Endothelial cell of umbilical vein (primary cell): ENCODE measurements around the gene HES7. TPM values are rescaled to one million over a fixed set of nuclear protein-coding genes. Genes with fewer than 3 reads are reported as not detected.

ENCODE experiments used
- BruUV-seq: library from RNA; stranded (reverse); fragments of 400-500 nt; replicated peaks from 2 replicates; lab custom pipeline; 2021; lab: Mats Ljungman, UMichigan
- CTCF ChIA-PET: fragments of 300-600, 350-600 bp; sonication (Branson Sonifier 250); formaldehyde crosslinking; loops from one replicate; lab custom pipeline; 2021; ENCODE audit warnings: antibody characterized with exemption, inconsistent platforms; lab: Charles Lee
- POLR2A ChIA-PET: fragments of 300-600, 350-600 bp; sonication (Branson Sonifier 250); formaldehyde crosslinking; loops from one replicate; lab custom pipeline; 2021; ENCODE audit warnings: antibody characterized with exemption, inconsistent platforms; lab: Charles Lee
- DNase-seq: peaks from one replicate; pipeline ENCODE4 v3.0.0-alpha.2; 2011; ENCODE audit warnings: low read depth, low spot score
- FAIRE-seq: peaks from 2 replicates; lab custom pipeline; 2011; peaks lifted over from hg19 to GRCh38; lab: Jason Lieb, UNC
- H2AFZ ChIP-seq: 2 replicates; pipeline ENCODE4 v1.6.0; 2012; ENCODE audit warnings: low read depth, low read length, control low read depth, inconsistent platforms
- H3K27ac ChIP-seq: 2 replicates; pipeline ENCODE4 v1.5.1; 2011; ENCODE audit warnings: low read depth, mild to moderate bottlenecking, control low read depth, low read length, moderate library complexity; ENCODE audit not compliant: insufficient read depth
- H3K27me3 ChIP-seq, 2 experiments: 2 replicates each; pipeline versions ENCODE4 v1.6.0 to v1.6.1; 2011; ENCODE audit warnings: low read length in 2 of 2, mixed read lengths in 1 of 2; ENCODE audit not compliant: control insufficient read depth in 2 of 2, insufficient read depth in 2 of 2
- H3K36me3 ChIP-seq, 2 experiments: 2 replicates in 1 of 2; 3 replicates in 1 of 2; pipeline ENCODE4 v1.5.1; 2011; ENCODE audit warnings: low read length in 2 of 2, mild to moderate bottlenecking in 1 of 2, moderate library complexity in 1 of 2; ENCODE audit not compliant: control insufficient read depth in 2 of 2, insufficient read depth in 2 of 2; ENCODE audit errors: extremely low read depth in 1 of 2
- H3K4me1 ChIP-seq: 3 replicates; pipeline ENCODE4 v1.5.1; 2011; ENCODE audit warnings: mild to moderate bottlenecking, low read length; ENCODE audit not compliant: control insufficient read depth, insufficient read depth; ENCODE audit errors: extremely low read depth
- H3K4me2 ChIP-seq: 2 replicates; pipeline ENCODE4 v1.6.1; 2011; ENCODE audit warnings: low read length, control low read depth, mixed read lengths; ENCODE audit not compliant: insufficient read depth
- H3K4me3 ChIP-seq, 3 experiments: fragments of 200-600 bp in 1 of 3; sonication (generic), shearing (Covaris generic) in 1 of 3; replicated peaks in 1 of 3; 2 replicates each; pipeline ENCODE4 v1.5.1; 2011 to 2016; ENCODE audit warnings: control low read depth in 3 of 3, low read length in 3 of 3, mild to moderate bottlenecking in 2 of 3, inconsistent platforms in 1 of 3, low read depth in 1 of 3, moderate library complexity in 1 of 3; ENCODE audit not compliant: insufficient read depth in 1 of 3
- H3K79me2 ChIP-seq: 2 replicates; pipeline ENCODE4 v1.6.0; 2012; ENCODE audit warnings: low read length, inconsistent platforms; ENCODE audit not compliant: control insufficient read depth, insufficient read depth
- H3K9ac ChIP-seq: replicated peaks from 2 replicates; pipeline ENCODE3; 2011; ENCODE audit warnings: low read length, control low read depth; ENCODE audit not compliant: insufficient read depth; ENCODE audit errors: extremely low read depth
- H3K9me1 ChIP-seq: replicated peaks from 3 replicates; pipeline ENCODE4 v1.6.0; 2011; ENCODE audit warnings: mild to moderate bottlenecking, low read length; ENCODE audit not compliant: control insufficient read depth, insufficient read depth; ENCODE audit errors: extremely low read depth
- H3K9me3 ChIP-seq: replicated peaks from 2 replicates; pipeline ENCODE4 v1.5.1; 2012; ENCODE audit warnings: low read length, inconsistent platforms; ENCODE audit not compliant: control insufficient read depth, insufficient read depth
- H4K20me1 ChIP-seq: replicated peaks from 2 replicates; pipeline ENCODE3; 2011; ENCODE audit warnings: mild to moderate bottlenecking, low read length; ENCODE audit not compliant: control insufficient read depth, insufficient read depth; ENCODE audit errors: extremely low read depth
- EZH2 ChIP-seq: IDR thresholded peaks from 2 replicates; pipeline ENCODE4 v1.6.1; 2012; ENCODE audit warnings: borderline replicate concordance, low read depth, mild to moderate bottlenecking, moderate library complexity, low read length, inconsistent platforms; ENCODE audit not compliant: severe bottlenecking
- FOS ChIP-seq: IDR thresholded peaks from 2 replicates; pipeline ENCODE4 v1.6.1; 2011; ENCODE audit warnings: mild to moderate bottlenecking, low read length, moderate library complexity, borderline replicate concordance; ENCODE audit not compliant: insufficient read depth
- GATA2 ChIP-seq: IDR thresholded peaks from 2 replicates; pipeline ENCODE4 v1.7.0; 2011; ENCODE audit warnings: low read depth, mild to moderate bottlenecking, moderate library complexity, mixed read lengths, low read length; ENCODE audit not compliant: insufficient read length, insufficient read depth
- dilution Hi-C: fragments of 300-500 bp; cut with MboI; formaldehyde crosslinking; loops from one replicate; pipeline ENCODE4 v1.15.0; 2019; ENCODE audit warnings: low sequenced_read_pairs; ENCODE audit not compliant: extremely low pct_ligation_motif_present
- intact Hi-C: fragments of 100-400 bp; cut with micrococcal nuclease; formaldehyde crosslinking; loops from one replicate; pipeline ENCODE4 v1.10.0; 2022
- polyA plus RNA-seq, 4 experiments: library from polyadenylated mRNA; depleted of rRNA in 3 of 4; stranded (reverse) in 3 of 4; unstranded in 1 of 4; fragments of >200 nt; gene quantifications; 2 replicates each; pipeline versions ENCODE4 v1.2.1 to v1.2.3, GENCODE V29; 2011 to 2012; ENCODE audit warnings: missing spikeins in 1 of 4
- total RNA-seq: library from RNA; stranded (reverse); gene quantifications from 2 replicates; pipeline ENCODE4 v1.2.3, GENCODE V29; 2021
- TF ChIP-seq, protein P1 (sequence below), 2 donors: IDR thresholded peaks; 1 replicate in 1 of 2; 2 replicates in 1 of 2; pipeline ENCODE4 v1.5.1; 2011; ENCODE audit warnings: low read length in 2 of 2, mild to moderate bottlenecking in 2 of 2, moderate library complexity in 2 of 2, control low read depth in 1 of 2, inconsistent platforms in 1 of 2, low read depth in 1 of 2; ENCODE audit not compliant: insufficient read depth in 1 of 2; ENCODE audit errors: extremely low read depth in 1 of 2

The HES7 gene
- total and polyA plus RNA-seq, 2 donors (not counting 3 experiments of a cell fraction or from before 2014, with no cell fraction given) = 0.19 to 0.51 TPM

DNA sequence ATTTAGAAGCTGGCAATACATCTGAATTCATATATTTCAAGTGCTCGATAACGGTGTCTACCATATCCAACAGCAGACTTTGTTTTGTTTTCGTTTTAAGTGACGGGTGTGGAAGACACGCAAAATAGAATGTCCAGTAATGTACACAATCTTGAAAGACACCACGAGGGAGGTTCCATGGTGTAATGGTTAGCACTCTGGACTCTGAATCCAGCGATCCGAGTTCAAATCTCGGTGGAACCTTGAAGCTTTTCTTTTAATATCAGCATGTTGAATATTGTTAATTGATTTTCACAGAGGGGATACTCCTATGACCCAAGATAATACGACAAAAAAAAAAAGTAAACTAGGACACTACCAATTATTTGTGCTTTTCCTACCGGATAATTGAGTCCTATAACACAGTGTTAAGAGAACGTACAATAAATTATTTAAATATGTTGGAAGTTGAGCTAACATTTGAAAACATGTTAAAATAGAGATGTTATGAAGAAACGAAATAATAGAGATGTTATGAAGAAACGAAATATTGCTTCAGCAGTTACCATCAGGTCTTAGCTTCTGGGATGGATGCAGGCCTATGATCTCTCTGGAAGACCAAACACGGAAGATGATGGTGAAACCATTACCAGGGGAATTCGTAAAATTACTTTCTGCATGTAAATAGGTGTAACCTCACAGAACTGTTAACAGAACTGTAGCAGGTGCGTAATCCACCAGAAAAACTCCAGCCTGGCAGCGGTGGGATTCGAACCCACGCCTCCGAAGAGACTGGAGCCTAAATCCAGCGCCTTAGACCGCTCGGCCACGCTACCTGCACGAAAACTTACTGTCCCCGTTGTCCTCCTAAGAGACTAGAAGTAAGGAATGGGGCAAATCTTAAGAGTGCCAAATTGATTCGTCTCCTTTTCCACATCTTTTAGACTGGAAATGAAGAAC, 4.1 kb downstream of the HES7 start:
- dilution Hi-C loops = no loop called here
- Histone ChIP-seq H3K79me2 (no peaks in the 10 kb centered on the region), H3K4me2 (peak overlapping the region; percentile 63), H3K4me1 (peaks cover 39% of the 10 kb centered on the region), H3K27ac (peak overlapping the region; percentile 18), H3K9me3 (no peaks in the 10 kb centered on the region), H4K20me1 (peaks cover 3% of the 10 kb centered on the region), H3K4me3 (peak overlapping the region; percentile 51 to 88 (median 79)), H3K27me3 (peaks cover 29 to 36% of the 10 kb centered on the region in 2 experiments), H3K36me3 (no peaks in the 10 kb centered on the region), H2AFZ (peak overlapping the region; percentile 8), H3K9me1 (no peaks in the 10 kb centered on the region), H3K9ac (peak overlapping the region; percentile 54)
- ChIA-PET CTCF (interaction anchor here (0.8 to 6.8 kb wide), 32 partner anchors 10 to 175 kb away, joined by 3 to 51 read pairs (median 5); partner anchors contain the start of genes ALOX12B, BORCS6 and SLC25A35), POLR2A (interaction anchor here (1.0 to 2.7 kb wide), 2 partner anchors 39 to 53 kb away, joined by 3 to 16 read pairs; no protein-coding TSS in a partner anchor)
- no TSS peak for BruUV-seq
- intact Hi-C loops = loop anchor here (1.0 to 5.0 kb wide), 7 partner anchors 34 to 278 kb away; partner anchors contain the start of gene CTC1
- no peak for TF ChIP-seq FOS
- TF ChIP-seq EZH2 = no peak
- TF ChIP-seq, protein P1, sequence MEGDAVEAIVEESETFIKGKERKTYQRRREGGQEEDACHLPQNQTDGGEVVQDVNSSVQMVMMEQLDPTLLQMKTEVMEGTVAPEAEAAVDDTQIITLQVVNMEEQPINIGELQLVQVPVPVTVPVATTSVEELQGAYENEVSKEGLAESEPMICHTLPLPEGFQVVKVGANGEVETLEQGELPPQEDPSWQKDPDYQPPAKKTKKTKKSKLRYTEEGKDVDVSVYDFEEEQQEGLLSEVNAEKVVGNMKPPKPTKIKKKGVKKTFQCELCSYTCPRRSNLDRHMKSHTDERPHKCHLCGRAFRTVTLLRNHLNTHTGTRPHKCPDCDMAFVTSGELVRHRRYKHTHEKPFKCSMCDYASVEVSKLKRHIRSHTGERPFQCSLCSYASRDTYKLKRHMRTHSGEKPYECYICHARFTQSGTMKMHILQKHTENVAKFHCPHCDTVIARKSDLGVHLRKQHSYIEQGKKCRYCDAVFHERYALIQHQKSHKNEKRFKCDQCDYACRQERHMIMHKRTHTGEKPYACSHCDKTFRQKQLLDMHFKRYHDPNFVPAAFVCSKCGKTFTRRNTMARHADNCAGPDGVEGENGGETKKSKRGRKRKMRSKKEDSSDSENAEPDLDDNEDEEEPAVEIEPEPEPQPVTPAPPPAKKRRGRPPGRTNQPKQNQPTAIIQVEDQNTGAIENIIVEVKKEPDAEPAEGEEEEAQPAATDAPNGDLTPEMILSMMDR (IDR thresholded peaks at IDR 0.05; ENCODE audit: extremely low read depth in 1 of 2, insufficient read depth in 1 of 2, low read depth in 1 of 2, low read length in 2 of 2) = no peak
- TF ChIP-seq GATA2 = peak; percentile 34
- peak; percentile 95 for FAIRE-seq
- DNase-seq = peak; percentile 96
